Astrocyte of the spinal cord (primary cell): Measurements from ENCODE around the gene RTL1.

Source experiments
- DNase-seq: peaks from one replicate; pipeline ENCODE4 v3.0.0; 2011; ENCODE audit warnings: low read depth, low spot score
- H3K4me3 ChIP-seq: 2 replicates; pipeline ENCODE4 v1.5.1; 2011; ENCODE audit warnings: low read depth, mild to moderate bottlenecking, low read length, moderate library complexity
- in situ Hi-C: cut with HindIII; loops from 2 replicates; pipeline ENCODE4 v1.10.0; 2017; ENCODE audit warnings: low sequenced_read_pairs
- TF ChIP-seq, protein P1 (sequence below): IDR thresholded peaks from 2 replicates; pipeline ENCODE4 v1.5.1; 2012; ENCODE audit warnings: low read depth, mild to moderate bottlenecking, low read length, inconsistent platforms

Gene RTL1

DNA sequence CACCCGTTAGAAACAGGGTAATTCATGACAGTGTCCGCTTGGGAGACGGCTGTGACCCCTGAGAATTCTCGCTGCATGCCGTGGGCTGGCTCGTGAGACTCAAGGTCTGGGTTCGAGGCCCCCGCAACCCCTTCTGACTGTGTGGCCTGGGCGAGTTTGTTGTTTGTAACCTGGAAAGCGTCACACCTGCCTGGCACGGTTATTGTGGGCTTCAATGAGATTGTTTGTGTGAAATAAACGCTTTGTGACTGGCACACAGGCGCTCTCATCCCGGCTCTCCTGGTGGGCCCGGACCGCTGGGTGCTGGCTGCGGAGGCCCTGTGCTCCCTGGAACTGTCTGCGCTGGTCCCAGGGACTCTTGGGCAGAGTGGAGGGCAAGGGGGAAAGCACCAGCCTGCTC lies 43.7 kb downstream of the RTL1 start:
- TF ChIP-seq, protein P1, sequence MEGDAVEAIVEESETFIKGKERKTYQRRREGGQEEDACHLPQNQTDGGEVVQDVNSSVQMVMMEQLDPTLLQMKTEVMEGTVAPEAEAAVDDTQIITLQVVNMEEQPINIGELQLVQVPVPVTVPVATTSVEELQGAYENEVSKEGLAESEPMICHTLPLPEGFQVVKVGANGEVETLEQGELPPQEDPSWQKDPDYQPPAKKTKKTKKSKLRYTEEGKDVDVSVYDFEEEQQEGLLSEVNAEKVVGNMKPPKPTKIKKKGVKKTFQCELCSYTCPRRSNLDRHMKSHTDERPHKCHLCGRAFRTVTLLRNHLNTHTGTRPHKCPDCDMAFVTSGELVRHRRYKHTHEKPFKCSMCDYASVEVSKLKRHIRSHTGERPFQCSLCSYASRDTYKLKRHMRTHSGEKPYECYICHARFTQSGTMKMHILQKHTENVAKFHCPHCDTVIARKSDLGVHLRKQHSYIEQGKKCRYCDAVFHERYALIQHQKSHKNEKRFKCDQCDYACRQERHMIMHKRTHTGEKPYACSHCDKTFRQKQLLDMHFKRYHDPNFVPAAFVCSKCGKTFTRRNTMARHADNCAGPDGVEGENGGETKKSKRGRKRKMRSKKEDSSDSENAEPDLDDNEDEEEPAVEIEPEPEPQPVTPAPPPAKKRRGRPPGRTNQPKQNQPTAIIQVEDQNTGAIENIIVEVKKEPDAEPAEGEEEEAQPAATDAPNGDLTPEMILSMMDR, result no peak
- no peak for DNase-seq
- H3K4me3 ChIP-seq, result no peak overlapping the region
- in situ Hi-C loops, result no loop called here

DNA sequence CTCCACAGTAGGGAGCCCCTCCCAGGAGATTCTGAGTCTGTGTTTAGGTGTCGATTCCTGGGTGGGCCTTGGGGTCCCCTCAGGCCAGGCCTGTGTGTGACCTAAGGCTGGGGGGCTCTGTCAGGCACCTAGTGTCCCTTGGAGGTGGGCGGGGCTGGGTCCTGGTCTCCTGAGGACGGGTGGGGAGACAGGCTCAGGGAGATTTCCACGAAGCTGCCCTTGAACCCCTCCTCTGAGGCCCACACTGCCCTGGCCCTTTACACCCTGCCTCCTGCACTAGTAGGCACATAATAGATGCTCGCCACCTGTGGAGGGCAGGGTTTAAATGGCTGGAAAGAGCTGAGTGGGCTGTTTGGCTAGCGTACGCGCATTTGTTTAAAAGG lies 44.7 kb downstream of the RTL1 start:
- in situ Hi-C loops, result no loop called here
- DNase-seq, result no peak
- H3K4me3 ChIP-seq, result no peak overlapping the region
- TF ChIP-seq, protein P1, result no peak

DNA sequence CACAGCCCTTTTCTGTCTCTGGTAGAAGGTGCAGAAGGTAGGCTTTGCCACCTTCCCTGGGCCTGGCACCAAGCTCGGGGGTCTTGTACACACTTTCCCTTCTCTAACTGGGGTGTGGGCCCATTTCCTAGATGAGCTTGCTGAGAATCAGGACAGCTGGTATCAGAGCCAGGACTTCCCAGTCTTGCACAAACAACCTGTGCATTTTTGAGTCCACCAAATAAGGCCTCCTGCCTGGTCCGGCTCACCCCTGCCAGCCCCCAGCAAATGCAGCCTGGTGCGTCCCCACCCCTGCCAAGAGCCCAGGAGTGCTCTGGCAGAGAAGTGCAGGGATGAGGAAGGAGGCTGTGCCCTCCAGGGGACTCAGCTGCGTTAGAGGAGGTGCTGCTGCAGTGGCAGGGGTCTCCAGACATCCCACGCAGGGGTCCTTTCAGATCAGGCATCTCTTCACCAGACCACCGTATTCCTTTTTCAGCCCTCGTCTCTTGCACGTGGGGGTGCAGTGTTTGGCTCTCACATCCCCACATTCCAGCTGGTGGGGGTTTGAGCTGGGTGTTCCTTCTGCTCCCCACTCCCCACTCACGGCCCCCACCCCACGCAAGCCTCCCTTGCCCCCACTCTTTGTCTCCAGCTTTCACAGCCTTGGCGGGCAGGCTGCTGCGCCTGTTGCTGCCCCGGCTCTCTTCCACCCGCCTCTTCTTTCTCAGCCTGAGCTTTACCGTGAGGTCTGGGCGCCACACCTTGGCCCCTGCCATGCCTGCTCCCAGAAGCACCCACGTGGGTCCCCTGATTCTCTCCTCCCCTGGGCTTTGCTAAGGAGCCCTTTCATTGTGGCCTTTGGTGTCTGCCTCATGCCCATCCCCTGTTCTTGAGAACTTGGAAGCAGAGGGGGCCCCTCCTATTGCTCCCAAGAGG lies 45.3 kb downstream of the RTL1 start:
- TF ChIP-seq, protein P1, result no peak
- no peak for DNase-seq
- no peak overlapping the region for H3K4me3 ChIP-seq
- in situ Hi-C loops, result no loop called here

DNA sequence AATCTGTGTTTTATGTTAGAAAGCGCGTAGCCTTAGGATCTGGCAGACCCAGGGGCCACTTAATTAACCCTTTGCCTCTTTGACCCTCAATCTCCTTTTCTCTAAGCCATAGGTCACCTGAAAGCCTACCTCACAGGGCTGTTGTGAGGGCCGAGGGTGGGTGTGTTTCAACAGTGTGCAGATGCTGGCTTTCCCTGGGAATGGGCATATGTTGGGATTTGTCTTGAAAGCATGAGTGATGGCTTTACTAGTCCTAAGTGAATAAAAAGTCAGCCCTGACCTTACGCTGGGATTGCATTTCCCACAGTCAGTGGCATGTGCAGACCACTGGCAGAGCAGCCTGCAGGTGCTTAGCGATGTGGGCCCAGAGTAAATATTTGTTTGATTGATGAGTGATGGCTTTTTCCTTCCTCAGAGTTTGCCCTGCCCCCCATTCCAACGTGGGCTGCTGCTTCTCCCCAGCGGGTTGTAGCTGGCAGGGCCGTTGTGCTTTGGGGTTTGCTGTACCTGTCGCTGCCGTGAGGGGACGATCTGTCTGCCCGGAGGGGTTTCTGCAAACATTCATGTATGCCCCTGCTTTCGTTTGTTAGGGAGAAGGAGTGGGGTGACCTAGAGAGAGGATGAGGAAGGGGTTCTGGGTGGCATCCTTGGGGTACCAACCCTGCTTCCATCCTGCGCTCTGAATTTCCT lies 46.1 kb downstream of the RTL1 start:
- in situ Hi-C loops, result no loop called here
- DNase-seq, result no peak
- no peak overlapping the region for H3K4me3 ChIP-seq
- TF ChIP-seq, protein P1, result no peak

DNA sequence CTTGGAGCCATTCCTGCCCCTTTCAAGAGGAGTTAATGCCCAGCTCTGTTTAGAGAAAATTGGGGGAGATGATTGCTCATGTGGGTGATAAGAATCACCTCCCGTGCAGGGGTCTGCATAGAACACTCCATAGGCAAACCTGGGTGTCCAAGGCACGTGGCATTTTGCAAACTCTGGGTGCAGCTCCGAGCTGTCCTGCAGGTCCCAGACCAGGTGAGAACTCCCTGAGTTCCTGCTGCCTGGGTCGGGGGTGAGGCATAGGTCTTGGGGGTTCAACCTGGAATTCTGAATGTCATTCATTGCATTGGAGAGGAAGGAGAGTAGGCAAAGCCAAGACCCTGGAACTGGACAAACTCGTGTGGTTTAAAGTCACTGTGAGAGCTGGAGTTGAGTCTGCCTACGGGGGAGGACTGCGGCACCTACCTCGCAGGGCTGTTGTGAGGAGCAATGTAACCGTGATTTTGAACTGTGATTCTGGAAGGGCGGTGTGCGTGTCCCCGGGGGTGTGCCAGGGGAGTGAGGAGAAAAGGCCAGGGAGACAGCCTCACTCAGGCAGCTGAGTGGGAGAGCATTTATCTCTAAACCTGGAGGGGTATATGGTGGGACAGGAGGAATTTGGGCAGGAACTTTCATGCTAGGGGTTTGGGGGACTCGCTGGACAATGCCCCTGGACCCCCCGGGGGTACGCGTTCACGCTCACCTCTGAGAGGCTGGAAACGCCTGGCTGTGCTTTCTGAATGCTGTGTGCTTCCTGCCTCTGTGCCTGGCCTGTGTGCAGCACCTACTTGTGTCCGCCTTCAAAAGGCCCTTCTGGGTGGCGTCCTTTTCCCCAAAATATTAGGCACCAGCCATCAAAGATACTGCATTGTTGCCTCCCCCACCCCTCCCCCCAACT lies 47.2 kb downstream of the RTL1 start:
- in situ Hi-C loops, result no loop called here
- TF ChIP-seq, protein P1, result no peak
- no peak for DNase-seq
- no peak overlapping the region for H3K4me3 ChIP-seq

DNA sequence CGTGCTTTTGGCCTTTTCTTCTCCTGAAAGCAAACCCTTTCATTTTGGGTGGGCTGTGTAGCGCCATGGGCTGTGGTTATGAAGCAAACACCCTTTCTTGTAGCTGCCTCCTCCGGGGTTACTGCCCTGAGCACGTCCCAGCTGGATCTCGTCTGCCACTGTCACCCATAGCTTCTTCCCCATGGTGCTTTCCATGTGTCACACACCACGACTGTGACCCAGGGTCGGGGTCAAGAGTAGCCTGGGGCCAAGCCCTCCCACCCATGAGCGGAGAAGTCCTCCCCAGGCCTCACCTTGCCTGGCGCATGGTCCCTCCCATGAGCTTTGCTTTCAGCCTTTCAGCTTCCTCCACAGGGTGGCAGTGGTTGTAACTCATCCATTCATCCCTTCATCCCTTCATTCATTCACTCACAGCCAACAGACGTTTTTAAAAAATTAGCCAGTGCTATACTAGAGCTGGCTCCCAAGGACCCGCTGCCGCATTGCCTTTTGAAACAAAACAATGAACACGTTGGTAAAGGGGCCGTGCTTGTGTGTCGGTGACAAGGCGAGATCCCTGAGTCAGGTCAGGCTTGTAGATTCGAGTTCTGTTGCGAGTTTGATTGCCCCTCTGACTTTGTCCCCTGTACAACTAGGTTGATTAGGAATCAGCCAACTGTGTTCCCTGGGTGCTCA lies 48.1 kb downstream of the RTL1 start:
- no peak for DNase-seq
- in situ Hi-C loops, result no loop called here
- H3K4me3 ChIP-seq, result no peak overlapping the region
- TF ChIP-seq, protein P1, result peak; percentile 3
